H1 (cell line): ENCODE results near the gene DEXI. TPM values are rescaled to one million over a fixed set of nuclear protein-coding genes. Genes with fewer than 3 reads are reported as not detected.

Experiments
- CTCF ChIA-PET: fragments of 300-600 bp; sonication (Branson Sonifier 250); formaldehyde crosslinking; loops from one replicate; lab custom pipeline; 2021; ENCODE audit not compliant: partially characterized antibody; lab: Charles Lee
- POLR2A ChIA-PET: fragments of 300-600 bp; sonication (Branson Sonifier 250); formaldehyde crosslinking; loops from one replicate; lab custom pipeline; 2021; ENCODE audit warnings: inconsistent platforms; ENCODE audit not compliant: partially characterized antibody; lab: Charles Lee
- DNase-seq, 2 experiments: peaks; one replicate each; pipeline versions ENCODE4 v3.0.0 to v3.0.0-alpha.2; 2010 to 2022; ENCODE audit warnings: low spot score in 2 of 2, low read depth in 1 of 2, mixed read lengths in 1 of 2
- FAIRE-seq: peaks from 2 replicates; lab custom pipeline; 2011; peaks lifted over from hg19 to GRCh38; lab: Jason Lieb, UNC
- H2AFZ ChIP-seq: 2 replicates; pipeline ENCODE4 v1.8.1; 2012; ENCODE audit warnings: low read length, inconsistent platforms
- H2AK5ac ChIP-seq: 2 replicates; pipeline ENCODE4 v1.6.1; 2013; ENCODE audit warnings: low read depth, low read length
- H2BK120ac ChIP-seq: replicated peaks from 2 replicates; pipeline ENCODE3; 2013; ENCODE audit warnings: low read depth, low read length, inconsistent platforms
- H2BK12ac ChIP-seq: 2 replicates; pipeline ENCODE4 v1.6.1; 2013; ENCODE audit warnings: low read depth, low read length
- H2BK15ac ChIP-seq: 2 replicates; pipeline ENCODE4 v1.6.1; 2013; ENCODE audit warnings: low read length
- H2BK20ac ChIP-seq: 2 replicates; pipeline ENCODE4 v1.6.1; 2013; ENCODE audit warnings: low read length
- H2BK5ac ChIP-seq: 2 replicates; pipeline ENCODE4 v1.6.1; 2013; ENCODE audit warnings: low read depth, low read length
- H3K14ac ChIP-seq: 2 replicates; pipeline ENCODE4 v1.6.1; 2013; ENCODE audit warnings: inconsistent platforms; ENCODE audit not compliant: insufficient read length
- H3K18ac ChIP-seq: 2 replicates; pipeline ENCODE4 v1.6.1; 2013; ENCODE audit warnings: low read length; ENCODE audit errors: extremely low read depth
- H3K23ac ChIP-seq: 2 replicates; pipeline ENCODE4 v1.6.1; 2013; ENCODE audit warnings: inconsistent platforms; ENCODE audit not compliant: insufficient read length
- H3K23me2 ChIP-seq: 2 replicates; pipeline ENCODE4 v1.6.1; 2013; ENCODE audit warnings: low read depth, low read length
- H3K27ac ChIP-seq: 2 replicates; pipeline ENCODE4 v1.6.1; 2011; ENCODE audit warnings: low read depth, low read length, inconsistent platforms
- H3K27me3 ChIP-seq, 4 experiments: replicated peaks in 1 of 4; 1 replicate in 1 of 4; 2 replicates in 3 of 4; pipeline versions ENCODE4 v1.6.1 to v1.8.1; 2011 to 2013; ENCODE audit warnings: low read length in 3 of 4, mild to moderate bottlenecking in 3 of 4, inconsistent platforms in 2 of 4, mixed read lengths in 2 of 4, moderate library complexity in 1 of 4; ENCODE audit not compliant: control insufficient read depth in 3 of 4, insufficient read depth in 3 of 4; ENCODE audit errors: extremely low read depth in 1 of 4
- H3K36me3 ChIP-seq, 4 experiments: 2 replicates each; pipeline versions ENCODE4 v1.6.1 to v1.8.1; 2011 to 2013; ENCODE audit warnings: mild to moderate bottlenecking in 4 of 4, low read length in 3 of 4, moderate library complexity in 2 of 4, control low read depth in 1 of 4, inconsistent platforms in 1 of 4; ENCODE audit not compliant: insufficient read depth in 4 of 4, control insufficient read depth in 2 of 4
- H3K4ac ChIP-seq: replicated peaks from 2 replicates; pipeline ENCODE3; 2013; ENCODE audit warnings: low read length, low read depth, mixed read lengths, inconsistent platforms; ENCODE audit not compliant: insufficient read length
- H3K4me1 ChIP-seq, 4 experiments: replicated peaks in 1 of 4; 1 replicate in 1 of 4; 2 replicates in 3 of 4; pipeline versions ENCODE4 v1.6.1 to v1.8.1; 2011 to 2013; ENCODE audit warnings: low read length in 3 of 4, inconsistent platforms in 2 of 4, mixed read lengths in 1 of 4; ENCODE audit not compliant: insufficient read depth in 4 of 4, control insufficient read depth in 3 of 4
- H3K4me2 ChIP-seq, 2 experiments: 2 replicates each; pipeline versions ENCODE4 v1.6.1 to v1.8.1; 2011 to 2013; ENCODE audit warnings: low read depth in 2 of 2, low read length in 2 of 2, control low read depth in 1 of 2, inconsistent platforms in 1 of 2, mild to moderate bottlenecking in 1 of 2; ENCODE audit not compliant: insufficient read depth in 1 of 2
- H3K4me3 ChIP-seq, 4 experiments: fragments of 200-600, 300-600 bp in 1 of 4; sonication (generic), shearing (Covaris generic), sonication (Bioruptor Twin) in 1 of 4; 2 replicates each; pipeline versions ENCODE4 v1.5.1 to v1.8.1; 2011 to 2016; ENCODE audit warnings: low read length in 4 of 4, low read depth in 3 of 4, control low read depth in 2 of 4, inconsistent platforms in 2 of 4, mild to moderate bottlenecking in 2 of 4, mixed read lengths in 1 of 4, moderate library complexity in 1 of 4; ENCODE audit not compliant: insufficient read depth in 2 of 4; ENCODE audit errors: extremely low read depth in 1 of 4
- H3K56ac ChIP-seq: replicated peaks from 2 replicates; pipeline ENCODE3; 2013; ENCODE audit warnings: low read depth, mild to moderate bottlenecking, mixed read lengths, low read length, inconsistent platforms; ENCODE audit not compliant: insufficient read length
- H3K79me1 ChIP-seq: 2 replicates; pipeline ENCODE4 v1.6.1; 2013; ENCODE audit warnings: low read depth, low read length, control low read depth
- H3K79me2 ChIP-seq, 2 experiments: 2 replicates each; pipeline versions ENCODE4 v1.6.1 to v1.8.1; 2012 to 2013; ENCODE audit warnings: low read length in 2 of 2, mild to moderate bottlenecking in 2 of 2, inconsistent platforms in 1 of 2; ENCODE audit not compliant: insufficient read depth in 2 of 2, control insufficient read depth in 1 of 2
- H3K9ac ChIP-seq, 4 experiments: replicated peaks in 1 of 4; 1 replicate in 1 of 4; 2 replicates in 3 of 4; pipeline versions ENCODE4 v1.6.1 to v1.8.1; 2011 to 2013; ENCODE audit warnings: low read depth in 3 of 4, low read length in 3 of 4, control low read depth in 2 of 4, mild to moderate bottlenecking in 2 of 4, moderate library complexity in 2 of 4, inconsistent platforms in 1 of 4; ENCODE audit errors: extremely low read depth in 1 of 4
- H3K9me3 ChIP-seq, 2 experiments: 2 replicates each; pipeline versions ENCODE4 v1.6.1 to v1.8.1; 2012 to 2013; ENCODE audit warnings: mild to moderate bottlenecking in 2 of 2, moderate library complexity in 2 of 2, control low read depth in 1 of 2, inconsistent platforms in 1 of 2, low read depth in 1 of 2, low read length in 1 of 2, mixed read lengths in 1 of 2; ENCODE audit not compliant: insufficient read depth in 2 of 2
- H4K20me1 ChIP-seq, 2 experiments: replicated peaks in 1 of 2; 2 replicates each; pipeline versions ENCODE3 to v1.8.1; 2011 to 2013; ENCODE audit warnings: inconsistent platforms in 2 of 2, low read length in 2 of 2, mild to moderate bottlenecking in 1 of 2; ENCODE audit not compliant: insufficient read depth in 2 of 2, control insufficient read depth in 1 of 2
- H4K5ac ChIP-seq: 2 replicates; pipeline ENCODE4 v1.6.1; 2013; ENCODE audit warnings: low read length, low read depth, mixed read lengths, inconsistent platforms; ENCODE audit not compliant: insufficient read length
- H4K8ac ChIP-seq: 2 replicates; pipeline ENCODE4 v1.8.0; 2013; ENCODE audit warnings: mild to moderate bottlenecking, moderate library complexity, low read length, inconsistent platforms; ENCODE audit not compliant: insufficient read depth; ENCODE audit errors: extremely low read depth
- H4K91ac ChIP-seq: replicated peaks from 2 replicates; pipeline ENCODE3; 2013; ENCODE audit warnings: low read length, mixed read lengths, inconsistent platforms; ENCODE audit not compliant: insufficient read length
- ASH2L ChIP-seq: fragments of 200-600, 300-600 bp; sonication (generic); IDR thresholded peaks from one replicate; pipeline ENCODE4 v1.7.1; 2017; ENCODE audit warnings: low read length
- CREB1 ChIP-seq: IDR thresholded peaks from 2 replicates; pipeline ENCODE4 v1.6.1; 2012; ENCODE audit warnings: inconsistent platforms
- E2F6 ChIP-seq: IDR thresholded peaks from 2 replicates; pipeline ENCODE4 v1.6.1; 2012; ENCODE audit warnings: inconsistent platforms
- EGR1 ChIP-seq: IDR thresholded peaks from 2 replicates; pipeline ENCODE4 v1.6.1; 2011; ENCODE audit warnings: low read depth, low read length, borderline replicate concordance
- GABPA ChIP-seq: IDR thresholded peaks from 2 replicates; pipeline ENCODE4 v1.6.1; 2011; ENCODE audit warnings: mild to moderate bottlenecking, low read length, moderate library complexity, borderline replicate concordance; ENCODE audit not compliant: insufficient read depth
- HDAC2 ChIP-seq, 2 experiments: fragments of 300-600 bp in 1 of 2; sonication (generic) in 1 of 2; IDR thresholded peaks; 2 replicates each; pipeline ENCODE4 v1.6.1; 2011 to 2012; ENCODE audit warnings: low read depth in 2 of 2, low read length in 2 of 2, mild to moderate bottlenecking in 2 of 2, moderate library complexity in 2 of 2, borderline replicate concordance in 1 of 2, inconsistent platforms in 1 of 2
- HDAC6 ChIP-seq: IDR thresholded peaks from one replicate; pipeline ENCODE4 v1.7.1; 2012; ENCODE audit warnings: low read depth, mild to moderate bottlenecking, inconsistent platforms, low read length, moderate library complexity
- JUN ChIP-seq: IDR thresholded peaks from 2 replicates; pipeline ENCODE4 v1.6.1; 2011; ENCODE audit warnings: low read depth, mild to moderate bottlenecking, improper control_type of control experiment, low read length
- KDM4A ChIP-seq: IDR thresholded peaks from one replicate; pipeline ENCODE4 v1.7.1; 2012; ENCODE audit warnings: low read depth, mild to moderate bottlenecking, moderate library complexity, low read length, inconsistent platforms; ENCODE audit not compliant: severe bottlenecking
- RFX5 ChIP-seq: IDR thresholded peaks from 2 replicates; pipeline ENCODE4 v1.6.1; 2011; ENCODE audit warnings: low read depth, low read length, improper control_type of control experiment, borderline replicate concordance
- SIRT6 ChIP-seq: IDR thresholded peaks from one replicate; pipeline ENCODE4 v1.7.1; 2012; ENCODE audit warnings: low read length, inconsistent platforms
- SRF ChIP-seq: IDR thresholded peaks from 2 replicates; pipeline ENCODE4 v1.6.1; 2011; ENCODE audit warnings: mild to moderate bottlenecking, low read depth, low read length, moderate library complexity
- ZNF274 ChIP-seq: IDR thresholded peaks from 2 replicates; pipeline ENCODE4 v1.7.0; 2012; ENCODE audit warnings: low read length, borderline replicate concordance; ENCODE audit errors: extremely low read depth
- WGBS, 2 experiments: shearing (Covaris generic) in 1 of 2; methylation state at CpG; one replicate each; pipeline versions ENCODE4 v1.1.6 to v1.1.7; 2013 to 2015; ENCODE audit warnings: low lambda C conversion rate in 2 of 2, mixed read lengths in 2 of 2, inconsistent platforms in 1 of 2, low coverage in 1 of 2, missing lambda C conversion rate in 1 of 2; ENCODE audit not compliant: insufficient replicate concordance in 2 of 2, insufficient coverage in 1 of 2, insufficient read length in 1 of 2; ENCODE audit errors: extremely low coverage in 1 of 2, missing lambda C conversion rate in 1 of 2; 5-methylcytosine and 5-hydroxymethylcytosine counted together
- polyA plus RNA-seq, 7 experiments: library from polyadenylated mRNA; depleted of rRNA in 3 of 7; stranded (reverse) in 5 of 7; unstranded in 2 of 7; fragments of >200 nt in 5 of 7; fragments of 200-250 nt in 2 of 7; gene quantifications; 1 replicate in 5 of 7; 2 replicates in 1 of 7; 4 replicates in 1 of 7; pipeline versions ENCODE4 v1.2.1 to v1.2.3, GENCODE V29; 2011 to 2013; ENCODE audit warnings: missing spikeins in 2 of 7, mixed read lengths in 2 of 7
- total RNA-seq: library from RNA; stranded (reverse); fragmentation: NEBNext Ultra II Directional; extraction: Animal tissue kit (Norgen Biotek cat#: 25700); gene quantifications from 2 replicates; pipeline ENCODE4 v1.2.1, GENCODE V29; 2021

Gene DEXI
- total and polyA plus RNA-seq, 2 of the 8 experiments (the other 6 are each of a cell fraction or from before 2014, with no cell fraction given): 39.5 to 47.3 TPM

GRCh38 chr16:10896165-10896564 is 46.1 kb downstream of the DEXI start:
- WGBS, 2 experiments: 81% methylated on average over 3 of the region's 3 CpGs; no CpG with 5 or more reads in 1 of the 2 experiments
- H3K36me3 ChIP-seq: no peaks in the 10 kb centered on the region
- no peak for FAIRE-seq

More at GRCh38 chr16:10896165-10896564, 46.1 kb downstream of the DEXI start:
- no peak overlapping the region for H3K23ac ChIP-seq
- DNase-seq: no peak
- no peak overlapping the region for H3K4me3 ChIP-seq
- H3K9ac ChIP-seq: no peak overlapping the region
- ChIA-PET CTCF (interaction anchor here (0.9 to 2.4 kb wide), 2 partner anchors 12 to 23 kb away, joined by 3 to 7 read pairs; no protein-coding TSS in a partner anchor), POLR2A (no interaction called here)
- H3K4ac ChIP-seq: no peak overlapping the region
- no peak overlapping the region for H3K18ac ChIP-seq
- no peak overlapping the region for H4K8ac ChIP-seq
- no peak for TF ChIP-seq EGR1
- no peak for TF ChIP-seq HDAC2 (IDR thresholded peaks at IDR 0.05; ENCODE audit: borderline replicate concordance in 1 of 2, low read depth in 2 of 2, low read length in 2 of 2)
- no peak for TF ChIP-seq JUN
- TF ChIP-seq ZNF274: no peak
- TF ChIP-seq KDM4A: no peak
- no peak for TF ChIP-seq E2F6
- TF ChIP-seq SRF: no peak
- no peak for TF ChIP-seq HDAC6
- TF ChIP-seq SIRT6: no peak
- no peak for TF ChIP-seq CREB1
- no peak for TF ChIP-seq RFX5
- TF ChIP-seq GABPA: no peak
- no peak for TF ChIP-seq ASH2L
- H3K14ac ChIP-seq: no peak overlapping the region
- no peaks in the 10 kb centered on the region for H3K79me1 ChIP-seq
- H3K9me3 ChIP-seq: no peaks in the 10 kb centered on the region
- no peak overlapping the region for H2BK5ac ChIP-seq
- H2BK20ac ChIP-seq: no peak overlapping the region
- H3K79me2 ChIP-seq: no peaks in the 10 kb centered on the region
- no peak overlapping the region for H2AK5ac ChIP-seq
- H3K27me3 ChIP-seq: no peaks in the 10 kb centered on the region; a peak in 1 of 7 replicates
- H3K56ac ChIP-seq: no peak overlapping the region
- H3K27ac ChIP-seq: no peak overlapping the region
- H4K20me1 ChIP-seq: peaks cover 0 to 3% of the 10 kb centered on the region in 2 experiments
- H3K23me2 ChIP-seq: no peaks in the 10 kb centered on the region; the same call in 1 of the 2 replicates
- no peak overlapping the region for H4K5ac ChIP-seq
- peaks cover 0 to 3% (median 0%) of the 10 kb centered on the region in 4 experiments; a peak in 2 of 7 replicates for H3K4me1 ChIP-seq
- no peak overlapping the region for H2BK120ac ChIP-seq
- no peak overlapping the region for H2BK12ac ChIP-seq
- no peak overlapping the region for H4K91ac ChIP-seq
- H2AFZ ChIP-seq: no peak overlapping the region
- H3K4me2 ChIP-seq: no peak overlapping the region
- H2BK15ac ChIP-seq: no peak overlapping the region
